GM19239 (cell line): ENCODE measurements around the gene TMEM92.
"Not testable (repeated sequence)": the region's sequence is repeated elsewhere in the genome, so short reads cannot be mapped to it uniquely, and the experiment has no call there.

Experiments used
- DNase-seq: peaks from one replicate; pipeline ENCODE4 v3.0.0; 2011; ENCODE audit warnings: low spot score; ENCODE audit not compliant: insufficient read length
- FAIRE-seq: peaks from 2 replicates; lab custom pipeline; 2011; peaks lifted over from hg19 to GRCh38; lab: Jason Lieb, UNC

The TMEM92 gene

GRCh38 chr17:50272711-50273653 lies 1.3 kb upstream of the TMEM92 start:
- DNase-seq (peak; percentile 53), FAIRE-seq (no peak)

DNA sequence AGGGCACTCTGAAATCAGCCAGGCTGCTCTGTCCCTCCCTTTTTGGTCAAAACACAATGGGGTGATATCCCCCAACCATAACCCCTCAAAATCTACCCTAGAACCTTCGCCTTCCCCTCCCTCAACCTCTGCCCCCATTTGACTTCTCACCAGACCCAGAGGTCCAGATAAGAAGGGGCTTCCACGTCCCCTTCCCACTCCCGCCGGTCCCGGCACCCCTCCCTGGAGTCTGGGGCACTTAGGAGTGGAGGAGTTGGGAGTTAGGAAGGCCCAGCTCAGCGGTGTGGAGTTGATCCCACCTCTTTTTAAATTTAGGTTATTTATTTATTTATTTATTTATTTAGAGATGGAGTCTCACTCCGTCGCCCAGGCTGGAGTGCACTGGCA lies 619 bp upstream of the TMEM92 start:
- no peak for DNase-seq
- no peak for FAIRE-seq

DNA sequence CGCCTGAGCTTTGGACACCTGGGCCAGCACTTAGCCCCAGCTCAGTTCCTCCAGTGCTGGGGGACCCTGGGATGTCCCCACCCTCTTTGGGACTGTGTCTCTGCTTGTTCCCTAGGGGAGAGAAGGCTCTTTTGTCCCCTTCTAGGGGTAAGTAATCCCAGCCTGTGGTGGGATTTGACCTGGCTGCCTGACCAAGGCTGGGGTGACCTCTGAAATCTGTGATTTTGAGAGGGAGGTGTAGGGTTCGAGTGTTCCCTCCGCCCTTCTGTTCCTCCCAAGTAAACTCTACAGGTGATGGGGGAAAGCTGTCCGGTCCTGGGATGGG lies 593 bp downstream of the TMEM92 start:
- FAIRE-seq (no peak), DNase-seq (no peak)

- DNase-seq, result no peak
- FAIRE-seq, result no peak
Measured at GRCh38 chr17:50275279-50275678, 1.0 kb downstream of the TMEM92 start.

DNA sequence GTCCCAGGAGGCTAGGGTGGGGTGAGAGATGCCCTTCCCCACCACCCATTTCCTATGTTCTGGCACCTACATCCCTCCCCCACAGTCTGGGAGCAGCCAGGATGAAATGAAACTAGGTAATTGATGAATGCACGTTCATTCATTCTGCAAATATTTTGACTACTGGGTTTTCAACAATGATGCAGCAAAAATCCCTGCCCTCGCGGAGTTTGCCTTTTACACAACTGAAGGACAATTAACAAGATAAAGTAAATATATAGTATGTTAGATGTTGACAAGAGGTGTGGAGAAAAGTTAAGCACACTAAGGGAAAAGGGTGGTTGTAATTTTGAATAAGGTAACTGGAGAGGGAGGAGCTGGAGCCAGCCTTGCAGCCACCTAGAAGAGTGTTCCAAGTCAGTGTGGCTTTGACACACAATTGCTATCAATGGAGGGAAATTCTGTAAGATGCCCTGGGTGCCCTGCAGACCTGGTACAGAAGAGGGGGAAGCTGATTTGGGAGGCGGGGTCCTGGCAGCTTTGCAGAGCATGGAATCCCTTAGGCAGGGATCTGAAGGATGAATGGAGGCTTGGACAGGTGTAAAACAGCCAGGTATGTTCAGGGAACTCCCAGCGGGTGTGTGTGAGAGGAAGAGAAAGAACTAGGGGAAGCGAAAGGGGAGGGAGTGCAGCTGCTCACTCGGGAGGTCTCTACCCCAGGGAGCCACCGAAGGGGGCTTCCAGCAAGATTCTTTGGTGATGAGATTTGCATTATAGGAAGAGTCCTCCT lies 2.5 kb downstream of the TMEM92 start:
- FAIRE-seq (no peak), DNase-seq (no peak)

GRCh38 chr17:50277357-50277754 lies 3.1 kb downstream of the TMEM92 start:
- no peak for DNase-seq
- FAIRE-seq, result no peak

GRCh38 chr17:50278526-50279180 lies 4.4 kb downstream of the TMEM92 start:
- no peak for FAIRE-seq
- no peak for DNase-seq

DNA sequence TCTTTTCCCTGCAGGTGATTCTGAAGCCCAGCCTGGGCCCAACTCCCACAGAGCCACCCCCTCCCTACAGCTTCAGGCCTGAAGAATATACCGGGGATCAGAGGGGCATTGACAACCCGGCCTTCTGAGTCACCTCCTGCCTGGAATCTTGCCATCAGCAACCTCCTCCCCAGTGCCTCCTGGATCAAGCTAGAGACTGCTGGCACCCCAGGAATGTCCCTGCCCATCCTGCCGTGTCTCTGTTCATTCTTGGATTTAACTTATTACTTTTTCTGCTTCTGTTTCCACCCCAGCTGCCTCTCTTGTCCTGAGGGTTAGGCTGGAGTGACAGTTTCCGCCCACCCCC lies 4.9 kb downstream of the TMEM92 start:
- no peak for FAIRE-seq
- DNase-seq, result no peak

DNA sequence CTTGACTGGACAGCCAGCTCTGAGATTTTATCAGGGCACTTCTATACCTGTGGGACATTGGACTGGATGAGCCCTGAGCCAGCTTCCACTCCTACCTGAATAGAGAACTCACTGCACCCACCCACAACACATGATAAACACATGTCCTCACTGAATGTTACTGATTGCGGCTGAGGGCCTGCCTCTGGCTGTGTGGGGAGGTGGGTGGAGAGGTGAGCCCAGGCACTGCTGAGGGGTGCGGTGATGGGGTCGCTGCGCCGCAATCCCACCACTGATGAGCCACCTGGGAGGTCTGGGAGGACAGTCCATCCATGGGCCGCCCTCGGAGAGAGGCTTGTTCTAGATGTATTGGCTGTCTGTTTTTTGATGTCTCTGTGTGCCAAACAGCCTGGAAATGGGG lies 5.4 kb downstream of the TMEM92 start:
- no peak for FAIRE-seq

DNA sequence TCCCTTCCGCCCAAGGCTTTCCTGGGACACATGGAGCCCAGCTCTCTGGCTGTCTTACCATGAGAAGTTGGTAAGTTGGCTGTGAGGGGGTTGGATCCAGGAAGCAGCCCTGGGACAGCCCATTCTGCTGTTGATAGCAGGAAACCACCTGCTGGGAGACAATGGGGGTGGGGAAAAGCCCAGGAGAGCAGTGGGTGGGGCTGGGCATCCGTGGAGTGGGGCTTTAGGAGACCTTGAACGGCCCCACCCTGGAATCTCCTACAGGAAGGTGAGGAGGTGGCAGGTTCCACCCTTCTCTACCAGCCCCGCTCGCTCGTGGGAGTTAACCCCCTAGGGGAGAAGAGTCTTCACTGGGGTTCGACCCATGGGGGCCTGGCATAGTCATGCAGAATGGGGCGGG lies 5.8 kb downstream of the TMEM92 start:
- no peak for DNase-seq

More for the DNA sequence above, 5.4 kb downstream of the TMEM92 start:
- DNase-seq, result no peak

GRCh38 chr17:50280801-50281441 lies 6.7 kb downstream of the TMEM92 start:
- FAIRE-seq, result no peak
- no peak for DNase-seq

More for the DNA sequence above, 5.8 kb downstream of the TMEM92 start:
- FAIRE-seq, result no peak

DNA sequence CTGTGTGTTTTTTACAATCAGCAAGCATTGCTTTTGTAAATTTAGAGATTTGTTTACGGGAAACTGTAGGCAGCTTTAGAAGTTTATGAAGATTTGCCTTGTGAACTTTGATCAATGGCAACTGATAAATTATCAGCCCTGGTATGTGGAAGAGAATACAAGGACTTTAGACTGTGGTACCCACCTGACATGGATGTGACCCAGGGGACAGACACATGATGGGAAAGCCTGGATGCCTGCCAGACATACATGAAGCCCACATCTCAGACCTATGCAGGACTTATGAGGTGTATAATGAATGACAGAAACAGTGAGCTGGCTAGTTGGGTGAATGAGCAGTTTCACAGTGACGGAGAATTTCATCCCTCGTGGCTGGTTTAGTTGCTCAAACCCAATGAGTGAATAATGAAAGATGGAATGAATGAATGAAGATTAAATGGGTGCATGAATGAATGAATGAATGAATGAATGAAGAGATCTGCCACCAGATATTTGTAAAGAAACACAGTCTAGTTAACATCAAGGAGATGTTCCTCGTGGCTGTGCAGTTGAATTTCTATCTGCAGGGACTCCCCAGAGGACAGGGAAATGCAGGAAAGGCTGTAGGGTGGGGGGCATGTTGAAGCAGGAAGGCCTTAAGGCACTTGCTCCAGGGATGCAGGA lies 7.6 kb downstream of the TMEM92 start:
- DNase-seq (no peak), FAIRE-seq (no peak)

- DNase-seq (no peak), FAIRE-seq (peak; percentile 82)
Measured at GRCh38 chr17:50283246-50283645, 9.0 kb downstream of the TMEM92 start.

DNA sequence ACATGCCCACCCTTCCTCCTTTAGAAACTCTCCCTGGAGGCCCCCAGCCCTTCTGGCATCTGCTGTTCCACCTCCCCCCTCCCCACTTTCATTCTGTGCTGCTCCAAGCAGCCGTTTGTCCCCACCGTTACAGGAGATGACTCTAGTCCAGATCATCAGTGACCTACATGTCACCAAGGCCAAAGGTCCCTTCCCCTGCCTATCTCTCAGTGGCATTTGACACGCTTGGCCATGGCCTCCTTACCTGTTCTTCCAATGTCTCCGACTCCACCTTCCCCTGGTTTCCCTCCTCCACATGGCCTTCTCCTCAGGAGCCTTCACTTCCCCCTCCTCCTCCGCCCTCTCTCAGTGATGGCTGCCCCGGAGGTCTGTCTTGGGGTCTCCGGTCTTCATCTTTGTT lies 9.4 kb downstream of the TMEM92 start:
- FAIRE-seq (no peak), DNase-seq (no peak)

- FAIRE-seq (no peak), DNase-seq (no peak)
Measured at GRCh38 chr17:50285941-50286340, 11.7 kb downstream of the TMEM92 start.

DNA sequence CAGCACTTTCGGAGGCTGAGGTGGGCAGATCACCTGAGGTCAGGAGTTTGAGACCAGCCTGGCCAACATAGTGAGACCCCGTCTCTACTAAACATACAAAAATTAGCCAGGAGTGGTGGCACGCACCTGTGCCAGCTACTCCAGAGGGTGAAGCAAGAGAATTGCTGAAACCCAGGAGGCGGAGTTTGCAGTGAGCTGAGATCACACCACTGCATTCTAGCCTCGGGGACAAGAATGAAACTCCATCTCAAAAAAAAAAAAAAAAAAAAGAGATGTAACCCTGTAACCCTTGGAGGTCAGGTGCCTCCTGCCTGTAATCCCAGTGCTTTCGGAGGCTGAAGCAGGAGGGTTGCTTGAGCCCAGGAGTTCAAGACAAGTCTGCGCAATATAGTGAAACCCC lies 13.0 kb downstream of the TMEM92 start:
- DNase-seq, FAIRE-seq: not testable (repeated sequence)

DNA sequence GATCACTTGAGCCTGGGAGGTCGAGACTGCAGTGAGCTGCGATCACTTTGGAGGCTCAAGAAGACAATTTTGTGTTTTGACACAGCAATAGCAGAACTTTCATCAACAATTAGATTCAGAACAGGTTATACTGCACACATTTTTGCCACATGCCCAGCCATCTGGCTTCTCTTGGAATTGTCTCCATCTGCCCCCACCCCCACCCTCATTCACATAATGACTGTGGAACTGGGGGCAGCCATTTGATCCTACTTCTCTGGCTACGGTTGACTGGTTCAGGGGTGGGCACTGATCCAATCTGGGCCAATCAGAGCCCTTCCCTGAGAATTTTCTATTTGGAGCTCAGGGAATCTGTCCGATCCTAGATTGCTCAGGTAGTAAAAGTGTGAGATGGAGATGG lies 14.0 kb downstream of the TMEM92 start:
- DNase-seq (no peak), FAIRE-seq (no peak)

DNA sequence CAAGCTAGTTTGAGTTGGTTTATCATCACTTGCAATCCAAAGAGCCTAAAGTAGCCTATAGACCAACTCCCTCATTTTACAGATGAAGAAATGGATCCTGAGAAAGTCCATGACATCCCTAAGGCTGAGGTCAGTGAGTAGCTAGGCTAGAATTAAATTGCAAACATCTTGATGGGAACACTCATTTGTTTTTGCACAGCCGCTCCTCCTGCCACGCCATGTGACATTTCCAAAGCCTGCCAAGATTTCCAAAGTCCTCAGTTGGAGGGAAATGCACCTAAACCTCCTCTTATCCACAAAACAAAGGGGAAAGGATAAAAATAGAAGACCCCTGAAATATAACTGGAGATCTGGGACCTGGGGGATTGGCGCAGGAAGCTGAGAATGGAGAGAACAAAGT lies 15.0 kb downstream of the TMEM92 start:
- no peak for FAIRE-seq
- DNase-seq, result no peak

DNA sequence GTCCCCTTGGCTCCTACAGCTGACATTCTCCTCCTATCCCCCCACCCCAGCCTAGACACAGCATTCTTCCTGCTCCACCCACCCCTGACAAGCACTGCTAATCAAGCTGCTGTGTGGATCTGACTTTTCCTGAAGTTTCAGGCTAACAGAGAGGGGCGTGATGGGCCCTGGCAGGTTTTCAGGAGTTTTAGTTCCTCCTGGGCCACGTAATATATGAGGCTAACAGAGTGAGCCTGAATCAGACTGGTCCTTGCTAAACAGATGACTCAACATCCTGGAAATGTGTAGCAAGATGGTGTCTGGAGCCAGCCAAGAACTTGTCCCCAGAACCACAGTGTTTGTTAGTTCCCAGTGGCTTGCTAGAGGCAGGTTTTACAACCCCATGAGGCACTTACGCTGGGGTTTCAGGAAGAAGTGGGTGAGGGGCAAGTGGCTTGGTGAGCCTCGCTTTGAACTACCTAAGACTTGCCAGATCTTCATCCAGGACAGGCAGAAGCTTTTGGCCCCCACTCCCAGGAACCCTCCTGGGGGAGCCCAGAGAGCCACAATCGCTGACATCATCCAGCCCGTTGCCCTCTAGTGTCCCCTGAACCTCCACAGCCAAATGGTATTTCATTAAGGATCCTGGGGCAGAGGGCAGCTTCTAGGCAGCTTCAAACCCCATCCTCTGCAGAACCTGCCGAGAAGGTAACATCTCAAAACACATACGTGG lies 15.9 kb downstream of the TMEM92 start:
- no peak for DNase-seq
- no peak for FAIRE-seq
